NCI-H2171 treated with DMSO at 0.1 percent for 48 hours (cell line): ENCODE results near the gene CAV1.
"Not testable (repeated sequence)": the region's sequence is repeated elsewhere in the genome, so short reads cannot be mapped to it uniquely, and the experiment has no call there.

Experiments used
- DNase-seq: peaks from one replicate; lab custom pipeline; 2025; lab: John Stamatoyannopoulos, UW

The CAV1 gene, protein sequence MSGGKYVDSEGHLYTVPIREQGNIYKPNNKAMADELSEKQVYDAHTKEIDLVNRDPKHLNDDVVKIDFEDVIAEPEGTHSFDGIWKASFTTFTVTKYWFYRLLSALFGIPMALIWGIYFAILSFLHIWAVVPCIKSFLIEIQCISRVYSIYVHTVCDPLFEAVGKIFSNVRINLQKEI

GRCh38 chr7:116524609-116525297 lies at the start of gene CAV1:
Gene CAV1 (plus strand): TSS chr7:116525036. CDS start chr7:116525063, 27 bp downstream.
- DNase-seq: no peak

- DNase-seq: no peak
Measured at GRCh38 chr7:116477625-116478024, 47.2 kb upstream of the CAV1 start.

GRCh38 chr7:116478834-116479233 lies 46.0 kb upstream of the CAV1 start:
- no peak for DNase-seq

DNA sequence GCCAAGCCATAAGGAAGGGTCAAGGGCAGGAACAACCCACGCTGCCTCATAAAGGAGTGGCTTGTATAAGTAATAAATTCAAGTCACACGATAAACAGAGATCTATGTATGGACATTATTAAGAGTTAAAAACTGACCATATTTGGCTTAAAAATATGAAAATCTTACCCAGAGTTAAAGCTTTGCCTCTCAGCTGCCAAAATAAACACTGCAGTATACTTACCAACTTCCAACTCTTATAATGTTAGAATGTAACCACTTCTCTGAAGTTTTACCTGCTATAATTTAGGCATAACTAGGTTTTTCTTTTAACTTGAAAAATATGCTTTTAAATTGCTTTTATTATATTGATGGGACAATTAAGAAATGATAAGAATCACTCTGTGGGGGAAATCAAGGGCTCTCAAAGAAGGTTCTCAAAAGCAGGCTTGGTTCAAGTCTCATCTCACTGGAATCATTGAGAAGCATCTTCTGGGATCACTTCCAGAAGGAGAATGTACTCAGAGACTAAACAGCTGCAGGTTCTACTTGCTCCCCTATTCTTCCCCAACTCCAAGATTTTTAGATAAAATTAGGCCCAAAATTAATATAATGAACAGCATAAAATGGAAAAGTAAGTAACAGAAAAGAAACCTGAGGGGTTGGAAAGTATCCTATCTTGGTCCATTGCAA lies 41.4 kb upstream of the CAV1 start:
- no peak for DNase-seq

GRCh38 chr7:116484389-116484788 lies 40.4 kb upstream of the CAV1 start:
- not testable (repeated sequence) for DNase-seq

DNA sequence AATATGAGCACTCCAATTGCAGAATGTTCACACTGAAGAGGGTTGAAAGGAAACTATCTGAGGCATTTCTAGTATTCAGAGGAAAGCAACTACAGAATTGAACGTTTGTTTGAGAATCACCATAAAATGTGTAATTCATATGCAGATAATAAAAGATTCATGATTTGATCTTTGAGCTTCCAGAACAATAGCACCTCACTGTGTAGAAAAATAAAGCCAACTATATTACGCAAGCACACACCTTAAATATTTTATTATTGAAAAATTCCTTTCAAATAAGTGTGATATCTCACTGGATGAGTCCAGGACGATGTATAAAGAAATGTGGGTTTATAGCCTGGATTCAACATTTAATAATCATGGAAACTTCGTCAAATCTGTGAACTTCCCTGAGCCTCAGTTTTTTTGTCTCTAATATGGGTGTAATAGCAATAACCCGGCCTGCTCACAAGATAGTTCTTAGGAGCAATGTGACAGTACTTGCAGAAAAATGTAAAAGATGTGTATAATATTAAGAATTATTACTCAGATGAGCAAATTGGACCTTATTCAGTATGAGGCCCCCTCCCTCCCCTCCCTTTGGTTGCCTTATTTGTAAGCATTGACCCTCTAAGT lies 36.8 kb upstream of the CAV1 start:
- no peak for DNase-seq

GRCh38 chr7:116490351-116490750 lies 34.5 kb upstream of the CAV1 start:
- DNase-seq: no peak

GRCh38 chr7:116491887-116492653 lies 32.8 kb upstream of the CAV1 start:
- no peak for DNase-seq

DNA sequence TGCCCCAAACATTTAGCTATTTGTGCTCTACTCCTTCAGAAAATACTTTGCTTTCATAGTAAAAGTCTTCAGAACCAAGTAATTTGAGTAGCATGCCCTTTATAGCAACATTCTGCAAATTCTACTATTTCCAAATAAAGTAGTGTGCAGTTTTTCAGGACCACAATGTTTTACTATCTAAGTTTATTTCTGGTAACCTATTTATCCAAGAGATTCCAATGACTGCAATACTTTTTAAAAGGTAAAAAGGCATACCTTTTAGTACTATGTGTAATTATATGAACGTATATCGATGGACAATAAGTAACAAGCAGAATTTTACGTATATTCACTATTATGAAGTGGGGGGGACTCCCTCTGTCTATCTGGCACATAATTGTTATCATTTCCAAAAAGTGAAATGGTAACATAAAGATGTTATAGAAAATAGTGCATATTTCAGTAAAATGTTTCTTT lies 32.2 kb upstream of the CAV1 start:
- no peak for DNase-seq

- DNase-seq: no peak
Measured at GRCh38 chr7:116493449-116493848, 31.4 kb upstream of the CAV1 start.

DNA sequence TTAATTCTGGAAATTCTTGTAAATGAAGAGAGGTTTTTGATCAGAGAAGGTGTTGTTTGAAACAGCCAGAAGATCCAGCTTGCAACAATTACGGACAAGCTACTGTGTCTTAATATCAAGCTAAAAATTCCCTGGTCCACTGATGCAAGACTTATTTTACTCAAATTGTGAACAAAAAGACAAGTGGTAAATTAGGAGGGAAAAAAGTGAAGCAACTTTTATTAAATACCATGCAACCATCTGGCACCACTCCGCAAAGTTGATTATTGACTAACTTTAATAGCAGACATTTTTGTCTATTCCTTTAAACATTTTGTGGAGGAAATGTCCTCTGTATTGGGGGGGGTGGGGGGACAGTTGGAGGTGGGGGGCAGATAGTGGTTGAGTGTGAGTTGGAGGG lies 30.4 kb upstream of the CAV1 start:
- no peak for DNase-seq

DNA sequence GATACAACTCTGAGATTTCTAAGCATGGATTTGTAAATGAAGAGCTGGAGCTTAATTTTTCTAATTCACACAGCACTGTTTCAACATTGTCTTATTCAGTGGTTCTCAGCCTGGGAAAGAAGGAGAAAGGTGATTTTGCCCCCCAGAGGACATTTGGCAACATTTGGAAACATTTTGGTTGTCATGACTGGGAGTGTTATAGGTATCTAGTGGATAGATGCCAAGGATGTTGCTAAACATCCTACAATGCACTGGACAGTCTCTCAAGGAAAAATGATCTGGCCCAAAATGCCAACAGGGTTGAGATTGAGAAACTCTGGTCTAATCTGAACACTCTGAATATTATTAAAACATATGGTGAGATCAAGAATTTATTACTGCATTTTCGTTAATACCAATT lies 29.1 kb upstream of the CAV1 start:
- DNase-seq: no peak

- DNase-seq: no peak
Measured at GRCh38 chr7:116496653-116497052, 28.2 kb upstream of the CAV1 start.

GRCh38 chr7:116497708-116498107 lies 27.1 kb upstream of the CAV1 start:
- no peak for DNase-seq

- DNase-seq: no peak
Measured at GRCh38 chr7:116499168-116500077, 25.4 kb upstream of the CAV1 start, which contains the start of gene CAV2. Gene CAV2 (plus strand): TSS chr7:116499738. CDS start chr7:116499782, 44 bp downstream.

DNA sequence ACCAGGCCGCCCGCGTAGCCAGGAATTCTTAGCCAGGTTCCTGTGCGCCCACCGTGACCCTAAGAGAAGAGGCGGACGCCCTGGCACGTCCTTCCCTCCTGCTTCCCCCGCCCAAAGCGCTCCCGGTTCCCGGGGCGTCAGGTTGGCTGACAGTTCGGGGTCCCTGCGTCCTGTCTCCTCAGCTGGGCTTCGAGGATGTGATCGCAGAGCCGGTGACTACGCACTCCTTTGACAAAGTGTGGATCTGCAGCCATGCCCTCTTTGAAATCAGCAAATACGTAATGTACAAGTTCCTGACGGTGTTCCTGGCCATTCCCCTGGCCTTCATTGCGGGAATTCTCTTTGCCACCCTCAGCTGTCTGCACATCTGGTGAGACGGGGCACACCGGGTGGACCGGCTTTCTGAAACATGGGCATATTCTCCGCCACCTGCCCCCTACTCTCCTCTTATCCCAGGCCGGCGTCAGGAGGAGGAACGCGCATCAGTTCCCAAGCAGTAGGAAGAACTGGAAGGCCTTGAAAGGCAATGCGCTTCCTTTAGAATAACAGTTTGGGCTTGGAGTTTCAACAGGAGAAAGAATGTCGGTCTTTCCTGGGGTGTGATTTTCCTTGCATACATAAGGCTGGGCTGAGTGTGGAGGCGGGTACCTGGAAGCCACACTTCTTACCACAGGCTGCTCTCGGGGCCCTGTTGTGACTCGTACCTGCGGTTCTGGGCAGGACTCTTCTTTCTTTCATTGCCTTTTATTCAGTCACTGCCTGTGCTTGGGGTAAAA lies 24.6 kb upstream of the CAV1 start:
- no peak for DNase-seq

DNA sequence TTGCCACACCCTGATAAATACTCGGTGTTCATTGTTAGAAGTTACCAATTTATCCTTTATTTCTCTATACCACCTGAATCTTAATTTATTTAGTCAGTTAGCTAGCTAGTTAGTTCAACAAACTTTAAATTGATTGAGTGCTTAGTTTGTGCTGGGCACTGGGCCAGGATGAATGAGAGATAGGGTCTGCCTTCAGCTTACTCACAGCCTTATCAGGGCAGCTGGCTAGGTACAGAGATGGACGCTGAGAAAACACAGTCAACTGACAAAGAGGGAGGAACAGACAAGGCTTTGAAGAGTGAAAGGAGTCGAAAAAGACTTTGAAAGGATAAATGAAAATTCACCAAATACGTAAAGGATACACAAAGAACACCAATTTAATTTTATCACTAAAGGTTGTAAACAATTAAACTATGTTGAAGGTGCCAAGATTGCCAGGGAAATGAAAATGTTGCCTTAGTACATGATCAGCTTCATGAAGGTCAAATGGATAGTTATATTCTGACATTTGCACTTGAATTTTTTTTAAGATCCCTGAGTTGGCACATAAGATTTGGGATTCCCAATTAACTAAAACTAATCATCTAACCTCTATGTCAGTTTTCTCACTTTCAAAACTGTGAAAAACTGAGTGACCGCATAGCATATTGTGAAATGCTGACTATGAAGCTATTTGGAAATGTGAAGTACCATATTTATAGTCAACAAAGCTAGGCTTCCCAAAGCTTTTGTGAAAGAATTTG lies 23.2 kb upstream of the CAV1 start:
- DNase-seq: no peak

DNA sequence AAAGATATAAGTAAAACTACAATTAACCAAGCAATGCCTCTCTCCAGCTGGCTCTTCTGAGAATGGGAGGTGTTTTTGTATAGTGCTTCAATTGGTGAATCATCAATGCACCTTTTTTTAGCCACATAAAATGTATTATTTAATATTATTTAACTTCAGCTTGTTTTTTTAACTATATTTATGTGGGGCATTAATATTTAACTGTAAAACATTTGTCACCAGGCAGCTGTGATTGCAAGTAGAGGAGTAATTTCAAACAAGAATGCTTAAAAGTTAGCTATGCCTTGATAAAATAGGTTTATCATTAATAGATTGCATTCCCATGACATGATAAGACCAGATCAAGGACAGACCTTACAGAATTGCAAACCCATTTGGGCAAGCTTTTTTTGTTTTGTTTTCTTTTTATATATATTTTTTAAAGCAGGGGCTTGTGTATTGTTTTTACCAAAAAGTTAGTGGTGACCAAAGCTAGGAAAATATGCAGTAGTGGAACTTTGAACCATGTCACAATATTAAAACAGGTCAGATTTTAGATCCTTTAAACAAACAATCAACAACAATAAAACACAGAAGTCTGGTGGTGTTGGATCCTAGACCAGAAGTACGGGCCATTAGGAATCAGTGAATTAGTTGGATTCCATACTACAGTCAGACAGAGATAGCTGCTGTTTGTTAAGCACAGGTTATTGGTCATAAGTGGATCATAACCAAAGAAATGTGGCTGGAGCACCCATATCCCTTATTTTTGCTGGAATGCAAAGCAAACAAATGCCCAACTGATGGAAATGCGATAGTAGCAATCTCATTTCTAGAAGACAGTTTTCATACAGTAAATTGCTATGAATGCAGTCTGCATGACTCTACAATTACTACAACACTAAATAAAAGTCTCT lies 22.4 kb upstream of the CAV1 start:
- no peak for DNase-seq
